A549 (cell line): Measurements from ENCODE around the gene SYNE2.

Experiments
- CEBPB ChIP-seq, 2 experiments: fragments of >200 bp in 1 of 2; sonication (Bioruptor Twin) in 1 of 2; formaldehyde crosslinking in 1 of 2; IDR thresholded peaks; 2 replicates each; pipeline ENCODE4 v1.6.1; 2012 to 2016
- HDAC2 ChIP-seq: fragments of 200-600 bp; sonication (generic); IDR thresholded peaks from 2 replicates; pipeline ENCODE4 v1.6.1; 2016
- HEYL ChIP-seq: fragments of 250-450 bp; sonication (Bioruptor Pico); IDR thresholded peaks from 2 replicates; pipeline ENCODE4 v1.8.0; 2021; ENCODE audit warnings: mild to moderate bottlenecking, moderate library complexity
- TF ChIP-seq, protein P1 (sequence below): fragments of >200 bp; sonication (Bioruptor Twin); formaldehyde crosslinking; IDR thresholded peaks from 3 replicates; pipeline ENCODE4 v1.5.1; 2016

DNA sequence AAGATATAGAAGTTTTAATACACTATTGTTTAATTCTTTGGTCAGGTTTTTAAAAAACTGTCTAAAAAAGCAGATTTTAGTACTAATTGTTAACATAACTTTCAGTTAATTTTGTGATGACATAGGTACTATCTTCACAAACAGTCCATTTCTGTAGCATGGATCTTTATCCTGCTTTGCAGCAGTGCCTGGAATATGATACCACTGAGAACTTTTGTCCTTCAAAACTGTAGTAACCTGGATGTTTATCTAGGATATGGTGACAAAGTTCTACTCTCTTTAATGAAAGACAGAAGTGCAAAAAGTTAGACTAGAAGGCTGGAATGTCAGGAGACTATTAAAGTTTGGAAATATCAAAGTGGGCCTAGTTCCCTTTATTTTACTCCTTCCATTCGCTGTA lies 159.9 kb downstream of the SYNE2 start:
- no peak for TF ChIP-seq CEBPB (IDR thresholded peaks at IDR 0.05)
- no peak for TF ChIP-seq HDAC2
- TF ChIP-seq HEYL (CRISPR knock-in tag): no peak
- TF ChIP-seq, protein P1, sequence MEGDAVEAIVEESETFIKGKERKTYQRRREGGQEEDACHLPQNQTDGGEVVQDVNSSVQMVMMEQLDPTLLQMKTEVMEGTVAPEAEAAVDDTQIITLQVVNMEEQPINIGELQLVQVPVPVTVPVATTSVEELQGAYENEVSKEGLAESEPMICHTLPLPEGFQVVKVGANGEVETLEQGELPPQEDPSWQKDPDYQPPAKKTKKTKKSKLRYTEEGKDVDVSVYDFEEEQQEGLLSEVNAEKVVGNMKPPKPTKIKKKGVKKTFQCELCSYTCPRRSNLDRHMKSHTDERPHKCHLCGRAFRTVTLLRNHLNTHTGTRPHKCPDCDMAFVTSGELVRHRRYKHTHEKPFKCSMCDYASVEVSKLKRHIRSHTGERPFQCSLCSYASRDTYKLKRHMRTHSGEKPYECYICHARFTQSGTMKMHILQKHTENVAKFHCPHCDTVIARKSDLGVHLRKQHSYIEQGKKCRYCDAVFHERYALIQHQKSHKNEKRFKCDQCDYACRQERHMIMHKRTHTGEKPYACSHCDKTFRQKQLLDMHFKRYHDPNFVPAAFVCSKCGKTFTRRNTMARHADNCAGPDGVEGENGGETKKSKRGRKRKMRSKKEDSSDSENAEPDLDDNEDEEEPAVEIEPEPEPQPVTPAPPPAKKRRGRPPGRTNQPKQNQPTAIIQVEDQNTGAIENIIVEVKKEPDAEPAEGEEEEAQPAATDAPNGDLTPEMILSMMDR: no peak
